HFFc6 (cell line): ENCODE data around the gene TEX2. TPM values are rescaled to one million over a fixed set of nuclear protein-coding genes. Genes with fewer than 3 reads are reported as not detected.

Experiments
- DNase-seq: peaks from one replicate; pipeline ENCODE4 v3.0.0-alpha.2; 2018
- H3K27ac Mint-ChIP-seq: 2 replicates; pipeline ENCODE4 v1.8.0; 2020; ENCODE audit warnings: mild to moderate bottlenecking, mixed read lengths
- H3K27me3 Mint-ChIP-seq: 2 replicates; pipeline ENCODE4 v1.8.0; 2021; ENCODE audit warnings: mild to moderate bottlenecking, moderate library complexity, mixed read lengths; ENCODE audit not compliant: insufficient read depth
- H3K36me3 Mint-ChIP-seq: 2 replicates; pipeline ENCODE4 v1.8.0; 2021; ENCODE audit warnings: low read depth, mixed read lengths
- H3K4me1 Mint-ChIP-seq: 2 replicates; pipeline ENCODE4 v1.8.0; 2020; ENCODE audit warnings: low read depth, mixed read lengths
- H3K4me3 Mint-ChIP-seq: 2 replicates; pipeline ENCODE4 v1.8.0; 2020; ENCODE audit warnings: mild to moderate bottlenecking, moderate library complexity, mixed read lengths
- H3K9me3 Mint-ChIP-seq: 2 replicates; pipeline ENCODE4 v1.8.0; 2020; ENCODE audit warnings: mild to moderate bottlenecking, mixed read lengths
- CTCF ChIP-seq: fragments of 200-600 bp; sonication (generic); IDR thresholded peaks from 2 replicates; pipeline ENCODE4 v1.5.0; 2021; ENCODE audit warnings: antibody characterized with exemption, mild to moderate bottlenecking
- total RNA-seq, 6 experiments: library from RNA; stranded (reverse); fragmentation: NEBNext Ultra II Directional; extraction: Animal tissue kit (Norgen Biotek cat#: 25700); gene quantifications; 2 replicates in 1 of 6; 3 replicates in 5 of 6; pipeline ENCODE4 v1.2.3, GENCODE V29; 2021

The TEX2 gene
- total RNA-seq, 6 experiments from 2014 or later = 41.2 to 58.7 (median 44.4) TPM

GRCh38 chr17:64135000-64135399 is 128.1 kb downstream of the TEX2 start:
- Mint-ChIP-seq H3K4me3 (no peak overlapping the region), H3K27ac (no peak overlapping the region), H3K27me3 (peaks cover 7% of the 10 kb centered on the region; the same call in 1 of the 2 replicates)

GRCh38 chr17:64134216-64134970 is 128.7 kb downstream of the TEX2 start:
- DNase-seq = no peak
- Mint-ChIP-seq H3K4me1 (peaks cover 16% of the 10 kb centered on the region), H3K27ac (no peak overlapping the region), H3K9me3 (no peaks in the 10 kb centered on the region), H3K27me3 (peaks cover 7% of the 10 kb centered on the region; the same call in 1 of the 2 replicates), H3K4me3 (no peak overlapping the region), H3K36me3 (no peaks in the 10 kb centered on the region)
- no peak for TF ChIP-seq CTCF

More at GRCh38 chr17:64135000-64135399, 128.1 kb downstream of the TEX2 start:
- Mint-ChIP-seq H3K36me3 (no peaks in the 10 kb centered on the region), H3K9me3 (no peaks in the 10 kb centered on the region), H3K4me1 (peaks cover 16% of the 10 kb centered on the region)
- no peak for TF ChIP-seq CTCF
- DNase-seq = no peak

DNA sequence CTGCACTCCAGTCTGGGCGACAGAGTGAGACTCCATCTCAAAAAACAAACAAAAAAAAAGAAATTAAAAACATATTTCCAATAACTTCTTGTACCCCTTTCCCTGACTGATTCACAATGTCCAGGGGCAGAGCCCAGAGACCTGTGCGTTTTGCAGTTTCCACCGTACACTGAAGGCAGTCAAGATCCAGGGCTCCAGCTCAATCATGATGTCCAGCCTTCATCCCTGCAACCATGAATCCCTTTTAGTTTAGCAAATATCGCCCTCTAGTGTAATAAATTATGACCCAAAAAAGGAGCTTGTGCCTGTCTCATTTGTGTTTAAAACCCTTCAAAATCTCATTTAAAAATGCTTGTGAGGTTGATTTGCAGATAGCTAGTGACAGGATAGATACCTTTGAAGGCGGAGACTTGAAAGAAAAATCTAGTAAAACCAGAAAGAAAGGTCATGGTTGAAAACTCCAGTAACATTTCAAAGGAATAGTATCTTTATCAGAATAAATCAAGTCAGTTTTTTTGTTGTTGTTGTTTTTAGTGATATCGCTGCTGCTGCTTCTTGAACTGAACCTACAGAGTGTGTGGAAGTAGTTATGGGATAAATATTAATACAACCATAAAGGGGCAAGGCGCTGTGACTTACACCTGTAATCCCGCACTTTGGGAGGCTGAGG is 129.4 kb downstream of the TEX2 start:
- Mint-ChIP-seq H3K36me3 (no peaks in the 10 kb centered on the region), H3K27me3 (peaks cover 7% of the 10 kb centered on the region; the same call in 1 of the 2 replicates), H3K4me3 (no peak overlapping the region), H3K9me3 (no peaks in the 10 kb centered on the region), H3K4me1 (peaks cover 21% of the 10 kb centered on the region), H3K27ac (no peak overlapping the region)
- peak; percentile 64 for DNase-seq
- TF ChIP-seq CTCF = peak; percentile 88

- DNase-seq = no peak
- Mint-ChIP-seq H3K9me3 (no peaks in the 10 kb centered on the region), H3K4me1 (peaks cover 35% of the 10 kb centered on the region), H3K4me3 (no peak overlapping the region), H3K36me3 (no peaks in the 10 kb centered on the region), H3K27me3 (peaks cover 7% of the 10 kb centered on the region; the same call in 1 of the 2 replicates), H3K27ac (peak overlapping the region; percentile 99)
- no peak for TF ChIP-seq CTCF
These were observed 131.3 kb downstream of the TEX2 start for GRCh38 chr17:64131606-64132270.

- peaks cover 47% of the 10 kb centered on the region for H3K4me1 Mint-ChIP-seq
- H3K4me3 Mint-ChIP-seq = peak overlapping the region; percentile 82
These were observed 132.5 kb downstream of the TEX2 start for GRCh38 chr17:64130559-64131001.

More at GRCh38 chr17:64130559-64131001, 132.5 kb downstream of the TEX2 start:
- H3K9me3 Mint-ChIP-seq = no peaks in the 10 kb centered on the region
- no peaks in the 10 kb centered on the region for H3K36me3 Mint-ChIP-seq
- peak overlapping the region; percentile 99 for H3K27ac Mint-ChIP-seq
- no peak for TF ChIP-seq CTCF
- peaks cover 7% of the 10 kb centered on the region; the same call in 1 of the 2 replicates for H3K27me3 Mint-ChIP-seq
- peak; percentile 87 for DNase-seq
